Choroid plexus epithelial cell (primary cell): ENCODE results near the gene ZNF213.

Source experiments
- DNase-seq: peaks from one replicate; pipeline ENCODE4 v3.0.0-alpha.2; 2010; ENCODE audit warnings: low read depth
- H3K4me3 ChIP-seq: 2 replicates; pipeline ENCODE4 v1.5.1; 2011; ENCODE audit warnings: low read depth, mild to moderate bottlenecking, control low read depth, low read length, moderate library complexity
- CTCF ChIP-seq: conservative IDR thresholded peaks from 2 replicates; pipeline ENCODE4 v1.5.1; 2011; ENCODE audit warnings: low read depth, mild to moderate bottlenecking, control low read depth, inconsistent platforms, low read length, moderate library complexity

Gene ZNF213

GRCh38 chr16:3089717-3090592 lies 44.9 kb upstream of the ZNF213 start:
- H3K4me3 ChIP-seq, result no peak overlapping the region
- no peak for TF ChIP-seq CTCF
- DNase-seq, result no peak

- TF ChIP-seq CTCF, result no peak
- no peak for DNase-seq
- no peak overlapping the region for H3K4me3 ChIP-seq
These were observed 43.3 kb upstream of the ZNF213 start for GRCh38 chr16:3091551-3091950.

- TF ChIP-seq CTCF, result no peak
- DNase-seq, result no peak
- H3K4me3 ChIP-seq, result no peak overlapping the region
These were observed 42.3 kb upstream of the ZNF213 start for GRCh38 chr16:3092501-3092941.

- peak; percentile 68 for TF ChIP-seq CTCF
These were observed 40.4 kb upstream of the ZNF213 start for GRCh38 chr16:3094289-3095027.

GRCh38 chr16:3095869-3096268 lies 39.0 kb upstream of the ZNF213 start:
- no peak overlapping the region for H3K4me3 ChIP-seq
- no peak for DNase-seq
- TF ChIP-seq CTCF, result peak; percentile 50

More at GRCh38 chr16:3094289-3095027, 40.4 kb upstream of the ZNF213 start:
- no peak overlapping the region for H3K4me3 ChIP-seq
- peak; percentile 61 for DNase-seq

- H3K4me3 ChIP-seq, result no peak overlapping the region
- DNase-seq, result no peak
- TF ChIP-seq CTCF, result no peak
These were observed 38.5 kb upstream of the ZNF213 start for GRCh38 chr16:3096362-3096761.

- no peak overlapping the region for H3K4me3 ChIP-seq
- TF ChIP-seq CTCF, result no peak
- DNase-seq, result no peak
These were observed 37.6 kb upstream of the ZNF213 start for GRCh38 chr16:3097266-3097665.
